Sigmoid colon (tissue), 7 donors: Measurements from ENCODE around the gene SCNM1. TPM values are rescaled to one million over a fixed set of nuclear protein-coding genes. Genes with fewer than 3 reads are reported as not detected.

ENCODE experiments used
- DNase-seq: peaks from one replicate; pipeline ENCODE4 v3.0.0-alpha.2; 2019
- H3K27ac ChIP-seq, 4 donors: fragments of 200-600 bp; sonication (generic); one replicate each; pipeline ENCODE4 v1.5.1; 2016 to 2019; ENCODE audit warnings: mild to moderate bottlenecking in 1 of 4
- H3K27me3 ChIP-seq, 3 donors: fragments of 200-600 bp; sonication (generic); one replicate each; pipeline ENCODE4 v1.5.1; 2019; ENCODE audit warnings: mild to moderate bottlenecking in 1 of 3
- H3K36me3 ChIP-seq, 4 donors: fragments of 200-600 bp; sonication (generic); one replicate each; pipeline ENCODE4 v1.5.1; 2016 to 2019
- H3K4me1 ChIP-seq, 4 donors: fragments of 200-600 bp; sonication (generic); one replicate each; pipeline ENCODE4 v1.5.1; 2017 to 2019
- H3K4me3 ChIP-seq, 4 donors: fragments of 200-600 bp; sonication (generic); one replicate each; pipeline ENCODE4 v1.5.1; 2017 to 2019; ENCODE audit warnings: mild to moderate bottlenecking in 2 of 4, moderate library complexity in 1 of 4
- H3K9me3 ChIP-seq, 4 donors: fragments of 200-600 bp in 3 of 4; sonication (generic) in 3 of 4; one replicate each; pipeline versions ENCODE4 v1.5.1 to v1.6.1; 2013 to 2019
- EP300 ChIP-seq, 4 donors: sonication (generic); formaldehyde crosslinking; IDR thresholded peaks; one replicate each; pipeline ENCODE4 v1.6.1; 2017; ENCODE audit warnings: antibody characterized with exemption in 4 of 4
- POLR2A ChIP-seq, 2 donors: fragments of 450-650 bp; IDR thresholded peaks; one replicate each; pipeline ENCODE4 v1.6.1; 2016; ENCODE audit warnings: antibody characterized with exemption in 2 of 2, mild to moderate bottlenecking in 2 of 2, moderate library complexity in 2 of 2
- POLR2AphosphoS5 ChIP-seq, 4 donors: sonication (generic); formaldehyde crosslinking; IDR thresholded peaks; one replicate each; pipeline ENCODE4 v1.6.1; 2017; ENCODE audit warnings: antibody characterized with exemption in 4 of 4
- WGBS, 2 donors: extraction: QIAGEN DNeasy Blood & Tissue Kit; methylation state at CpG; one replicate each; pipeline ENCODE4 v1.1.7; 2013; 5-methylcytosine and 5-hydroxymethylcytosine counted together
- intact Hi-C: fragments of 100-400 bp; cut with DNase I; formaldehyde crosslinking; loops from one replicate; pipeline ENCODE4 v1.15.1; 2023
- polyA plus RNA-seq, 3 donors: library from polyadenylated mRNA; stranded (reverse); fragments of 200-250 nt; gene quantifications; one replicate each; pipeline ENCODE4 v1.2.3, GENCODE V29; 2013
- total RNA-seq, 4 donors: library from RNA; depleted of rRNA; stranded (reverse); fragments of >200 nt; gene quantifications; one replicate each; pipeline ENCODE4 v1.1.0, GENCODE V29; 2016
- TF ChIP-seq, protein P1 (sequence below), 4 experiments: fragments of 450-650 bp in 3 of 4; fragments of 200-600 bp in 1 of 4; IDR thresholded peaks; one replicate each; pipeline ENCODE4 v1.5.1; 2016 to 2019; ENCODE audit warnings: antibody characterized with exemption in 4 of 4, mild to moderate bottlenecking in 3 of 4, moderate library complexity in 2 of 4
- donor health status: healthy with polysubstance abuse.
- donor health status: Bipolar disorder and iron deficiency.
- donor health status: healthy.

SCNM1 gene
- total and polyA plus RNA-seq, 7 donors, result 17.5 to 42.4 (median 24.2) TPM

DNA sequence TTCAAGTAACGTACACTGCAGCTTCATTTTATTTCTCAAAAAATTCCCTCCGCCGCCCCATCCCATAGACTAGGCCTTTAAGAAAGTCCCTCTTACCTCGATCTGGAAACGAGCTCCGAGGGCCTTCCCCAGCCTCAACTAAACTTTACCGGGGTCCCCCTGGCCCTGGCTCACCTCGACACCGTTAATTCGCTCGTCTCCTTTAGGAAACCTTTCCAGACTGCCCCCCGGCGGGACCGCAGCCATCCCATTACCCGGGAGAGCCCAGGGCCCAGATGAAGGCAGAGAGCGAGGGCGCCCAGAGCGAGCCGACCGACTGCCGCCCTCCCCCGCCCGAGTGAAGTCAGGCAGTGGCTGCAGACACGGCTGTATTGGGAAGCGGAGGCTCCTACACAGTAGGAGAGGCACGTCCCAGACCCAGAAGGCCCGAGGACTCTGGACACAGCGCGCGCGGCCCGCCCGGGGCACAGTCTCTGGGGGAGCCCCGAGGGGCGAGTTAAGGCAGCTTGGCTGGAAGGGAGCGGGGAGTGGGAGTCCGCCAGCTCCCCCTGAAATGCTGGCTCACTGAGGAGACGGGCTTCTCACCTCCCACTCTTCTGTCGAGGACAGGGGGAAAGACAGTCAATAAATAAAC is 34.1 kb upstream of the SCNM1 start:
- TF ChIP-seq POLR2A (IDR thresholded peaks at IDR 0.05) (no peak), POLR2AphosphoS5 (IDR thresholded peaks at IDR 0.05) (peak in 1 of 4 donors; percentile 4), EP300 (IDR thresholded peaks at IDR 0.05) (no peak)
- DNase-seq, result peak; percentile 74
- Histone ChIP-seq H3K4me1 (peaks cover 0 to 23% (median 12%) of the 10 kb centered on the region in 4 donors), H3K27ac (peak overlapping the region; percentile 70 to 75 (median 73)), H3K27me3 (no peaks in the 10 kb centered on the region), H3K36me3 (peaks cover 0 to 13% (median 0%) of the 10 kb centered on the region in 4 donors), H3K9me3 (no peaks in the 10 kb centered on the region), H3K4me3 (peak overlapping the region; percentile 22 to 51 (median 43))
- intact Hi-C loops, result no loop called here
- 12 to 47% methylated on average over 39 of the region's 39 CpGs for WGBS, 2 donors

DNA sequence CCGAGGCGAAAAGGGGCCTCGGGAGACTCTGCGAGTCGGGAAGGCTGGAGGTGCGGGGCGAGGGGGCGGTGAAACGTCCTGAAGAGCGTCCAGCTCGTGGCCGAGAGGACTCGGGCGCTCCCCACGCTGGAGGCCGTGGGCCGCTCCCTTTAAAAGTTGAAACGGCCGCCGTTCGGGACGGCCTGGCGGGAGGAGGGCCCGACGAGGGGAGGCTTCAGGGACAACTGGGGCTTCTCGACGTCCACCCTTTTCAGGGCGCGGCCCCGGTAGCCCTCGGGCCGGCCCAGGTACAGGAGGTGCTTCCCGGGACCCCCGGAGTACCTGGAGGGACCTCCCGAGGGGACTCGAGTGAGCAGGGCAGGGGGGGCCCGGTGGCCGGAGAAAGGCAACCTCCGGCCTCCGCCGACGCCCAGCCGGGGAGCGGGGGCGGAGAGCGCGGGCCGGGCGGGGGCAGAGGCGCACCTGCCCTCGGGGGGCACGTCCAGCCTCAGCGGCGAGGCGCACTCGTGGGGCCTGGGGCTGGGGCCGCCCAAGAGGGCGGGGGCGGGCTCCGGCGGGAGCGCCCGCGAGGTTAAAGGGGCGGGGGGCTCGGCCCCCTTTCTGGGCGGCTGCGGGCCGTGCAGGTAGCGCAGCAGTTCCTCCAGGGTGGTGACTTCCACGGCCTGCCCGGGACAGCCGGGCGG is 33.5 kb upstream of the SCNM1 start:
- intact Hi-C loops, result no loop called here
- WGBS, 2 donors, result 26 to 68% methylated on average over 74 of the region's 74 CpGs
- Histone ChIP-seq H3K4me3 (peak overlapping the region; percentile 22 to 51 (median 43)), H3K9me3 (no peaks in the 10 kb centered on the region), H3K27ac (peak overlapping the region; percentile 70 to 75 (median 73)), H3K27me3 (no peaks in the 10 kb centered on the region), H3K4me1 (peaks cover 0 to 23% (median 12%) of the 10 kb centered on the region in 4 donors), H3K36me3 (peaks cover 0 to 14% (median 0%) of the 10 kb centered on the region in 4 donors)
- no peak for DNase-seq
- no peak for TF ChIP-seq POLR2A (IDR thresholded peaks at IDR 0.05)
- TF ChIP-seq, protein P1, sequence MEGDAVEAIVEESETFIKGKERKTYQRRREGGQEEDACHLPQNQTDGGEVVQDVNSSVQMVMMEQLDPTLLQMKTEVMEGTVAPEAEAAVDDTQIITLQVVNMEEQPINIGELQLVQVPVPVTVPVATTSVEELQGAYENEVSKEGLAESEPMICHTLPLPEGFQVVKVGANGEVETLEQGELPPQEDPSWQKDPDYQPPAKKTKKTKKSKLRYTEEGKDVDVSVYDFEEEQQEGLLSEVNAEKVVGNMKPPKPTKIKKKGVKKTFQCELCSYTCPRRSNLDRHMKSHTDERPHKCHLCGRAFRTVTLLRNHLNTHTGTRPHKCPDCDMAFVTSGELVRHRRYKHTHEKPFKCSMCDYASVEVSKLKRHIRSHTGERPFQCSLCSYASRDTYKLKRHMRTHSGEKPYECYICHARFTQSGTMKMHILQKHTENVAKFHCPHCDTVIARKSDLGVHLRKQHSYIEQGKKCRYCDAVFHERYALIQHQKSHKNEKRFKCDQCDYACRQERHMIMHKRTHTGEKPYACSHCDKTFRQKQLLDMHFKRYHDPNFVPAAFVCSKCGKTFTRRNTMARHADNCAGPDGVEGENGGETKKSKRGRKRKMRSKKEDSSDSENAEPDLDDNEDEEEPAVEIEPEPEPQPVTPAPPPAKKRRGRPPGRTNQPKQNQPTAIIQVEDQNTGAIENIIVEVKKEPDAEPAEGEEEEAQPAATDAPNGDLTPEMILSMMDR (IDR thresholded peaks at IDR 0.05), result no peak
- TF ChIP-seq EP300 (IDR thresholded peaks at IDR 0.05), result no peak

DNA sequence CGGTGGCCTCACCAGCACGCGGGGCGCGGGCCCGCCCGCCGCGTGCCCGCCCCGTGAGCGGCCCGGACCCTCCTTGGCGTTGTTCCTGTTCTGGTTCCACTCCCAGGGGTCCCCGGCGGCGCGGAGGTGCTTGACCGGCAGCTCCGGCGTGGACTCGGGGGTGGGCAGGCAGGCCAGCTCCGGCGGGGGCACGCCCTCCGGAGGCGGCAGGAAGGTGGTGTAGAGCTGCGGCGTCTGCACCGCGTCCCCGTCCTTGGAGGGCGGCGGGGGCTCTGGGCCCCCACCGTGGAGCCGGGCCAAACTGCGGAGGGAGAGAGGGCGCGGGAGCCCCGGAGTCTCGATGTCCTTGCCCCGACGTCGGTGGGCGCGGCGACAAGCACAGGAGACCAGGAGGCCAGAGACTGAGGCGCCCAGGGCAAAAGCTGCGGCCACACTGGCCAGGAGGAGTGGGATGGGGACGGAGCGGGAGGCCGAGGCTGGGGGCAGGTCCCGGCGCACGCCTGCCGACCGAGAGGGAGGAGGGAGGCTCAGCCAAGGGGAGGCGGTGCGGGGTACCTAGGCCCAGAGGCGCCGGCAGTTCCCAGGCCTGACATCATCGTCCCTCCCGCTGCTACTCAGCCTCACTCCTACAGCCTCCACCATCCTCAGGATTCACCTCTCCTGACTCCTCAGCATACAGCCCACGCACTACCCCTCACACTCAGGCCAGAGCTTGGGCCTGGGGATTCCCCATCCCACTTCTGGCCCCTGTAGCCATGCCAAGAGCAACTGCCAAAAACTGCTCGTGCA is 32.7 kb upstream of the SCNM1 start:
- 39 to 75% methylated on average over 65 of the region's 65 CpGs for WGBS, 2 donors
- Histone ChIP-seq H3K4me1 (peaks cover 0 to 23% (median 12%) of the 10 kb centered on the region in 4 donors), H3K4me3 (peak overlapping the region in 1 of 4 donors; percentile 51), H3K27me3 (no peaks in the 10 kb centered on the region), H3K36me3 (peaks cover 0 to 14% (median 0%) of the 10 kb centered on the region in 4 donors), H3K27ac (no peak overlapping the region), H3K9me3 (no peaks in the 10 kb centered on the region)
- TF ChIP-seq, protein P1 (IDR thresholded peaks at IDR 0.05), result no peak
- no peak for TF ChIP-seq POLR2A (IDR thresholded peaks at IDR 0.05)
- TF ChIP-seq POLR2AphosphoS5 (IDR thresholded peaks at IDR 0.05), result no peak
- TF ChIP-seq EP300 (IDR thresholded peaks at IDR 0.05), result no peak
- intact Hi-C loops, result no loop called here
- DNase-seq, result no peak

DNA sequence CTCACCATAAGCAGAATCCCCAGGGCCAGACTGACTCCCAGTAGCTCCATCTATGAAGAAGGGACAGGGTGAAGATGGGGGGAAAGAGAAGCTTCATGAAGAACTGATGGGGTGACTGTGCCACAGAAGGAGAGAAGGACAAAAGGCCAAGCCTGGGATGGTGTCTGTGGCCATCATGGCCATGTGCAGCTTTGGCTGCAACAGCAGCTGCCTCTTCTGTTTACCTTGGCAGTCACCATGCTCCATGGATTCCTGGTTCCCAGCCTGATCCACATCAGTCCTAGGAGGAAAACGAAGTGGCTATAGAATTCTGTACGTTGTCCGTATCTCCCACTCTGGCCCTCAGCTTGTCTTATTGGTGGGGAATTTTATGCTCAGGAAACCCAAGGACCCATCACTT is 31.5 kb upstream of the SCNM1 start:
- H3K36me3 ChIP-seq, result peaks cover 0 to 18% (median 2%) of the 10 kb centered on the region in 4 donors
- 76 to 91% methylated on average over 3 of the region's 3 CpGs for WGBS, 2 donors

More for the DNA sequence above, 31.5 kb upstream of the SCNM1 start:
- Histone ChIP-seq H3K27ac (no peak overlapping the region), H3K9me3 (no peaks in the 10 kb centered on the region), H3K4me3 (no peak overlapping the region), H3K4me1 (peaks cover 0 to 23% (median 12%) of the 10 kb centered on the region in 4 donors), H3K27me3 (no peaks in the 10 kb centered on the region)
- intact Hi-C loops, result no loop called here
- no peak for DNase-seq
- TF ChIP-seq, protein P1 (IDR thresholded peaks at IDR 0.05), result no peak
- TF ChIP-seq POLR2AphosphoS5 (IDR thresholded peaks at IDR 0.05) (no peak), POLR2A (IDR thresholded peaks at IDR 0.05) (no peak), EP300 (IDR thresholded peaks at IDR 0.05) (no peak)
